K562 (cell line): ENCODE results near the gene TACR2. TPM values are rescaled to one million over a fixed set of nuclear protein-coding genes. Genes with fewer than 3 reads are reported as not detected.
A peak's percentile ranks its signal among the peaks of the same experiment; 100 is the strongest.

Experiments used
- ARID3A ChIP-seq: IDR thresholded peaks from 2 replicates; pipeline ENCODE4 v1.6.1; 2012; ENCODE audit warnings: low read depth, low read length, improper control_type of control experiment, borderline replicate concordance
- GABPA ChIP-seq: fragments of 200-800 bp; sonication (Bioruptor generic); conservative IDR thresholded peaks from 2 replicates; pipeline ENCODE4 v1.6.1; 2016; ENCODE audit warnings: low read depth, missing genetic modification characterization, missing compliant biosample characterization
- HCFC1 ChIP-seq: IDR thresholded peaks from 2 replicates; pipeline ENCODE4 v1.6.1; 2012; ENCODE audit warnings: low read depth, low read length, improper control_type of control experiment
- HMG20B ChIP-seq: fragments of 250-450 bp; sonication (Bioruptor Pico); IDR thresholded peaks from 2 replicates; pipeline ENCODE4 v1.5.0; 2021; ENCODE audit warnings: mild to moderate bottlenecking
- KLF16 ChIP-seq: IDR thresholded peaks from 2 replicates; pipeline ENCODE4 v1.6.1; 2016; ENCODE audit warnings: antibody characterized with exemption
- RBBP5 ChIP-seq: fragments of 200-600 bp; sonication (generic); IDR thresholded peaks from 2 replicates; pipeline ENCODE4 v1.6.1; 2012; ENCODE audit warnings: borderline replicate concordance, mild to moderate bottlenecking, low read length, control low read depth, inconsistent platforms; ENCODE audit not compliant: insufficient read depth, poor library complexity, severe bottlenecking
- SOX6 ChIP-seq: fragments of 450-650 bp; IDR thresholded peaks from 2 replicates; pipeline ENCODE4 v1.6.1; 2014; ENCODE audit warnings: mild to moderate bottlenecking
- ZBTB11 ChIP-seq, 3 experiments: fragments of 200-800 bp in 1 of 3; fragments of 250-450 bp in 1 of 3; fragments of 450-650 bp in 1 of 3; sonication (Bioruptor Pico) in 1 of 3; sonication (Bioruptor generic) in 1 of 3; formaldehyde crosslinking in 1 of 3; IDR thresholded peaks; 2 replicates each; pipeline versions ENCODE4 v1.6.1 to v1.8.0; 2016 to 2022; ENCODE audit warnings: mild to moderate bottlenecking in 2 of 3, missing genetic modification characterization in 2 of 3, missing compliant biosample characterization in 1 of 3, moderate library complexity in 1 of 3
- ZKSCAN1 ChIP-seq: fragments of 150-350 bp; IDR thresholded peaks from 2 replicates; pipeline ENCODE4 v1.6.1; 2016; ENCODE audit warnings: low read depth, low read length
- ZNF282 ChIP-seq: sonication (generic); formaldehyde crosslinking; IDR thresholded peaks from 2 replicates; pipeline ENCODE4 v1.8.1; 2023; ENCODE audit warnings: missing genetic modification reagents
- polyA plus RNA-seq, 8 experiments: library from polyadenylated mRNA; depleted of rRNA in 4 of 8; stranded (reverse) in 5 of 8; unstranded in 3 of 8; fragments of >200 nt; fragmentation: Nextera tagmentation in 2 of 8; fragmentation: Illumina TruSeq in 1 of 8; extraction: Ambion mirVana in 2 of 8; extraction: Trizol in 1 of 8; gene quantifications; 2 replicates each; pipeline versions ENCODE4 v1.2.1 to v1.2.3, GENCODE V29; 2011 to 2014; ENCODE audit warnings: inconsistent platforms in 1 of 8, missing spikeins in 1 of 8
- total RNA-seq, 7 experiments: library from RNA; depleted of rRNA in 6 of 7; stranded (reverse); fragments of >200 nt in 6 of 7; fragmentation: Illumina TruSeq in 2 of 7; extraction: Trizol in 2 of 7; gene quantifications; 2 replicates each; pipeline versions ENCODE4 v1.2.1 to v1.2.3, GENCODE V29; 2011 to 2021; ENCODE audit warnings: low replicate concordance in 1 of 7
- TF ChIP-seq, protein P1 (sequence below), 2 experiments: fragments of 450-650 bp in 1 of 2; sonication (generic) in 1 of 2; formaldehyde crosslinking in 1 of 2; IDR thresholded peaks; 2 replicates each; pipeline versions ENCODE4 v1.7.1 to v1.9.0; 2016 to 2022; ENCODE audit warnings: inconsistent platforms in 1 of 2, mild to moderate bottlenecking in 1 of 2, missing genetic modification reagents in 1 of 2

TACR2 gene
- total and polyA plus RNA-seq, 9 of the 15 experiments (the other 6 are each of a cell fraction or from before 2014, with no cell fraction given): not detected

GRCh38 chr10:69457771-69458237 is 41.1 kb upstream of the TACR2 start (continued):
- no peak for TF ChIP-seq HCFC1
- no peak for TF ChIP-seq ZKSCAN1
- TF ChIP-seq GABPA (tag): no peak
- TF ChIP-seq ARID3A: no peak
- 0 out of 6 replicates have a peak, but pooled peaks of 1 of the 3 experiments have one; percentile 38 for TF ChIP-seq ZBTB11 (CRISPR knock-in tag; IDR thresholded peaks at IDR 0.05)
- TF ChIP-seq RBBP5: no peak
- TF ChIP-seq, protein P1, sequence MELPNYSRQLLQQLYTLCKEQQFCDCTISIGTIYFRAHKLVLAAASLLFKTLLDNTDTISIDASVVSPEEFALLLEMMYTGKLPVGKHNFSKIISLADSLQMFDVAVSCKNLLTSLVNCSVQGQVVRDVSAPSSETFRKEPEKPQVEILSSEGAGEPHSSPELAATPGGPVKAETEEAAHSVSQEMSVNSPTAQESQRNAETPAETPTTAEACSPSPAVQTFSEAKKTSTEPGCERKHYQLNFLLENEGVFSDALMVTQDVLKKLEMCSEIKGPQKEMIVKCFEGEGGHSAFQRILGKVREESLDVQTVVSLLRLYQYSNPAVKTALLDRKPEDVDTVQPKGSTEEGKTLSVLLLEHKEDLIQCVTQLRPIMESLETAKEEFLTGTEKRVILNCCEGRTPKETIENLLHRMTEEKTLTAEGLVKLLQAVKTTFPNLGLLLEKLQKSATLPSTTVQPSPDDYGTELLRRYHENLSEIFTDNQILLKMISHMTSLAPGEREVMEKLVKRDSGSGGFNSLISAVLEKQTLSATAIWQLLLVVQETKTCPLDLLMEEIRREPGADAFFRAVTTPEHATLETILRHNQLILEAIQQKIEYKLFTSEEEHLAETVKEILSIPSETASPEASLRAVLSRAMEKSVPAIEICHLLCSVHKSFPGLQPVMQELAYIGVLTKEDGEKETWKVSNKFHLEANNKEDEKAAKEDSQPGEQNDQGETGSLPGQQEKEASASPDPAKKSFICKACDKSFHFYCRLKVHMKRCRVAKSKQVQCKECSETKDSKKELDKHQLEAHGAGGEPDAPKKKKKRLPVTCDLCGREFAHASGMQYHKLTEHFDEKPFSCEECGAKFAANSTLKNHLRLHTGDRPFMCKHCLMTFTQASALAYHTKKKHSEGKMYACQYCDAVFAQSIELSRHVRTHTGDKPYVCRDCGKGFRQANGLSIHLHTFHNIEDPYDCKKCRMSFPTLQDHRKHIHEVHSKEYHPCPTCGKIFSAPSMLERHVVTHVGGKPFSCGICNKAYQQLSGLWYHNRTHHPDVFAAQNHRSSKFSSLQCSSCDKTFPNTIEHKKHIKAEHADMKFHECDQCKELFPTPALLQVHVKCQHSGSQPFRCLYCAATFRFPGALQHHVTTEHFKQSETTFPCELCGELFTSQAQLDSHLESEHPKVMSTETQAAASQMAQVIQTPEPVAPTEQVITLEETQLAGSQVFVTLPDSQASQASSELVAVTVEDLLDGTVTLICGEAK (IDR thresholded peaks at IDR 0.05): no peak
- TF ChIP-seq, protein P1 (CRISPR knock-in tag; IDR thresholded peaks at IDR 0.05): no peak
- peak; percentile 92 for TF ChIP-seq KLF16
- TF ChIP-seq SOX6: no peak
- TF ChIP-seq ZNF282 (CRISPR knock-in tag): no peak
- no peak for TF ChIP-seq HMG20B
